Stimulated activated CD4-positive, alpha-beta T cell treated with anti-CD3 and anti-CD28 coated beads, Interleukin-4, amount 100 ng/mL, for 4 hours (primary cell): ENCODE data around the gene PCGF5.
"Not testable (repeated sequence)": the region's sequence is repeated elsewhere in the genome, so short reads cannot be mapped to it uniquely, and the experiment has no call there.

ENCODE experiments used
- DNase-seq, 2 experiments: peaks; one replicate each; pipeline ENCODE4 v3.0.0-alpha.2; 2020

Gene PCGF5

GRCh38 chr10:91220194-91220953 lies at the start of gene PCGF5:
Gene PCGF5 (plus strand): TSS chr10:91220663. CDS start chr10:91222872, 2,209 bp downstream.
- peak; percentile 83 to 92 for DNase-seq

DNA sequence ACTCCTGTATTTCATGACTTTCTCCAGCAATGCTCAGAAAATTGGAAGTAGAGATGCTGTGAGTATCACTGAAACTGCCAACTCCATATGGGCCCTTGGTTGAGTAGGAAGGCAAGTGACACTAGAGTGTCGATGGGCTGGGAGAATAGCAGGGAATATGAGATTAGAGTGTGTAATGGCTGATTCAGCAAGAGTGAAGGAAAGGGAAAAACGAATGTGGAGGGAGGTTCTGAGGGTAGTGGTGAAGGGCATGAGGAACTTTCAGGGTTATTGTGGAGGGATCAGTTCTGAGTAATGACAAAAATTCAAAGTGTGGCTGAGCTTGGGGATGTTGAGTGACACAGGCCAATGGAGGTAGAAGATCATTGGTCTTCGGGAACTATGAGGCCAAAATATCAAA lies 49.0 kb upstream of the PCGF5 start:
- no peak for DNase-seq

GRCh38 chr10:91172348-91172747 lies 48.1 kb upstream of the PCGF5 start:
- no peak for DNase-seq

DNA sequence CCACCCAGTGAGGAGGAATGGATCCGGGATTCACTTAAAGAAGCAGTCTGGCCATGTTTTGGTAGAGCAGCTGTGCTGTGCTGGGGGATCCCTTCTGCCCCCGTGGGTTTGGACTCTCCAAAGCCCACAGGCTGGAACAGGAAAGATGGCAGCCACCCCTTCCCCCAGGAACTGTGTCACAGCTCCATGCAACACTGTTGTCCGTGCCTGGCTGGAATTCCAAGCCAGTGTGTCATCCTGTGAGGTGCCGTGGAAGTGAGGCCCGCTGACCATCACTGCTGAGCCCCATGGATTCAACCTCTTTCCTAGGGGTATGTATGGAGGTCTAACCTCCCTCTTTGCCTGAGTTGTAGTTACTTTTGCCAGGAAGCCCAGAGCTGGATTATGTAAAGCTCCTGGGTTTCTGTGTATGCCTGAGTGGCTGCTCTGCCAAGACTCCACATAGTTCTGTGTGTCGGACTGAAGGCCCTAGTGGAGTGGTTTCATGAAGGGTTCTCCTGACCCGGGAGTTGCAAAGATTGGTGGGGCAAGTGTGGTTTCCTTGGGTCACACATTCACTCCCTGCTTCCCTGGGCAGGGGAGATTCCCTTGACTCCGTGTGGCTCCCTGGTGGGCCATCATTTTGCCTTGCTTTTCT lies 35.1 kb upstream of the PCGF5 start:
- DNase-seq, result no peak

DNA sequence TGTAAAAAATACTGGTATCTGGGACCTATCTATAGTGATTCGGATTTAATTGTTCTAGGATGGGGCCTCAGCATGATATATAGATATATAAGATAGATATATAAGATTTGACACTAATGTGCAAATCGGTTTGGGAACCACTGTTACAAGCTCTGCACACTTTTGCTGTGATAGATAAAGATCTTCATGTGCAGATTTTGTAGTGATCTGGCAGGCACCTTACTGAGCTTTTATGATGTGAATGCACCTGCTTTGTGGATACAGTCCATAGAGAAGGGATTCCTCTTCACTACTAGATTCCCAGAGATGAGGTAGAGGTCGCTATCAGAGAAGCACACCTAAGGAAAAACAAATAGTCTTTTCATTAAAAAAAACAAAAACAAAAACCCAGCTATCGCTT lies 33.3 kb upstream of the PCGF5 start:
- no peak for DNase-seq

DNA sequence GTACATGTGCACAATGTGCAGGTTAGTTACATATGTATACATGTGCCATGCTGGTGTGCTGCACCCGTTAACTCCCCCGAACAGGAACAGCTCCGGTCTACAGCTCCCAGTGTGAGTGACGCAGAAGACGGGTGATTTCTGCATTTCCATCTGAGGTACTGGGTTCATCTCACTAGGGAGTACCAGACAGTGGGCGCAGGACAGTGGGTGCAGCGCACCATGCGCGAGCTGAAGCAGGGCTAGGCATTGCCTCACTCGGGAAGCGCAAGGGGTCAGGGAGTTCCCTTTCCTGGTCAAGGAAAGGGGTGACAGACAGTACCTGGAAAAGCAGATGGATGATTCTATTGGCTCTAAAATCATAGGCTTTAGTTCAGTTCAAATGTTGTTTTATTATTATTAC lies 32.5 kb upstream of the PCGF5 start:
- DNase-seq, result not testable (repeated sequence)

DNA sequence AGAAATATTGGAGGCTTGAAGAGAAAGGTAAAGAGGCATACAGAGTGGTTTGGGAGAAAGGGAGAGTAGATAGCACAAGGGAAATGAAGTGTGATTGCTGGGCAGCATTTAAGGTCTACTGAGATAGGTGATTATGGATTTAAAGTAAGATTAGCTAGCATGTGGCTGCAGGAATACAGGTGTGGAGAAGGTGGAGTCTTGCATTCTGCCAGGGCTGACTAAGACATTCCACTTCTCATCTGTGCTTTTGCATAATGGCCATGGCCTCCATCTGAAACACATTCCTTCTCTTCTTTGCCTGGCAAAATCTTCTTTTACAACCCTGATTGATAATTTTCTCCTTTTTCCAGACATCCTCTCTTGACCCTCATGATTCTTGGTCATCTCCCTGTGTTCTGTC lies 31.6 kb upstream of the PCGF5 start:
- DNase-seq, result no peak

DNA sequence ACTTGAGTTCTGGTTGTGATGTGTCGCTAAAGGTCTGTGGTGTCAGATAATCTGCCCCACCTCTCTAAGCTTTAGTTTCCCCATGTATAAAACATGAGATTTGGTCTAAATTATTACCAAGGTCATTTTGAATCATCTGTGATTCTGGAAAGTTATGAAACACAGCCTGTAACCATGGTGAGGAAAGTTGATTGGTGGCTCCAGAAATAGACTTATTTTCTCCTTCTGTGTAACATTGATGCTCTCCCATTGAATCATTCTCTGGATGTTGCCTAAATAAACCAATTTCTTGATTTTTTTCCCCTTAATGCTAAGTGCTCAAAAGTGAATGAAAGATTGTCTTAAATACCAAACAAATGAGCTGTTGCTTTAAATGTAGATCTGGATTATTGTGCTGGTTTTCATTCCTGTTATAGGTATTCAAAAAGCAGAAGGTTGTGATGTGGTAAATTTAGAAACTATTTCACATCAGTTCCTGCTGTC lies 30.0 kb upstream of the PCGF5 start:
- DNase-seq, result no peak

GRCh38 chr10:91190876-91191583 lies 29.4 kb upstream of the PCGF5 start:
- DNase-seq, result no peak

DNA sequence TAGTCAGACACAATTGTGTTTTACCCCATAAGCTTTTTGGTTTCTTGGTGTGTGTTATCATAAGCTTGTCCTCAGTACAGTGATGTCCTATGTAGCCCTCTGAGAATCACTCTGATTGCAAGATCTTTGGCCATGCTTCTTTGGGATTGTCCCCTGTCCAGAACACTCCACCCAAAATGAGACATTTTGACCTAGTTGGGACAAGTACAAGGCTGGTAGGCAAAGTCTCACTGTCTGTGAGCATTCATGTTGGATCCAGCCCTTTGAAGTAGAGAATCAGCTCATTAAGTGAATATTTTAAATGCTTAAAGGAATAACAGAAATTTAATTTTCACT lies 28.9 kb upstream of the PCGF5 start:
- no peak for DNase-seq

GRCh38 chr10:91194497-91195179 lies 25.8 kb upstream of the PCGF5 start:
- DNase-seq, result peak in 1 of 2 experiments; percentile 27

DNA sequence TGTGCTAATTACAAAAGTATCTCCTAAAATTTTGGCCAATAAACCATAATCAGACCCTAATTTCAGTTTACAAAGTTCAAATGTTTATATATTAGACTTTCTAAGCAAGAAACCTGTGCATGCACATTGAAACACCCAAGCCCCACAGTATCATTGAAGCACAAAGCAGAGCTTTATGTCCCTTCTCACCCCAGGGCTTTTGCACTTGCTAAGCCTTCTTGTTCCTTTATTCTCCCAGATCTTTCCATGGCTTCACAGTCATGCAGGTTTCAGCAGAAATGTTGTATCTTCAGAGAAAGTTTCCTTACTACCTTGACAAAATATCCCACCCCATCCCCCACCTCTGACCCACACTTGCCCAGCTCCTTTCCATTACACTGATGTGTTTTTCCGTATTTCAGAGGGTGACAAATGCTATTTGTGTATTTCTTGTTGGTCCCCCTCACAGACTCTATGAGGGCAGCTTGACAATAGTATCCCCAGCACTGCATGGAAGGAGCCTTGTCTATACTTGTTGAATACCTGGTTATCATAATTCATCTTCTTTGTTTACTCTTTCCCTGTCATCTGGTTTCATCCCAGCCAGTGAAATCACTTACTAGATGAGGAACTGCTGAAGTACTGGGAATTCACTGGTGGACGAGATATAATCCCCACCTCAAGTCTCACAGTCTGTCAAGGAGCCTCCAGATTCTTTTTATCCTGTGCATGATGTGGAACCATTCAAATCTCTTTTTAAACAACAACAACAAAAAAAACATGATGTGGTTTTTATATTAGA lies 24.0 kb upstream of the PCGF5 start:
- no peak for DNase-seq

GRCh38 chr10:91197127-91197526 lies 23.3 kb upstream of the PCGF5 start:
- DNase-seq, result no peak

GRCh38 chr10:91198781-91199180 lies 21.7 kb upstream of the PCGF5 start:
- no peak for DNase-seq

DNA sequence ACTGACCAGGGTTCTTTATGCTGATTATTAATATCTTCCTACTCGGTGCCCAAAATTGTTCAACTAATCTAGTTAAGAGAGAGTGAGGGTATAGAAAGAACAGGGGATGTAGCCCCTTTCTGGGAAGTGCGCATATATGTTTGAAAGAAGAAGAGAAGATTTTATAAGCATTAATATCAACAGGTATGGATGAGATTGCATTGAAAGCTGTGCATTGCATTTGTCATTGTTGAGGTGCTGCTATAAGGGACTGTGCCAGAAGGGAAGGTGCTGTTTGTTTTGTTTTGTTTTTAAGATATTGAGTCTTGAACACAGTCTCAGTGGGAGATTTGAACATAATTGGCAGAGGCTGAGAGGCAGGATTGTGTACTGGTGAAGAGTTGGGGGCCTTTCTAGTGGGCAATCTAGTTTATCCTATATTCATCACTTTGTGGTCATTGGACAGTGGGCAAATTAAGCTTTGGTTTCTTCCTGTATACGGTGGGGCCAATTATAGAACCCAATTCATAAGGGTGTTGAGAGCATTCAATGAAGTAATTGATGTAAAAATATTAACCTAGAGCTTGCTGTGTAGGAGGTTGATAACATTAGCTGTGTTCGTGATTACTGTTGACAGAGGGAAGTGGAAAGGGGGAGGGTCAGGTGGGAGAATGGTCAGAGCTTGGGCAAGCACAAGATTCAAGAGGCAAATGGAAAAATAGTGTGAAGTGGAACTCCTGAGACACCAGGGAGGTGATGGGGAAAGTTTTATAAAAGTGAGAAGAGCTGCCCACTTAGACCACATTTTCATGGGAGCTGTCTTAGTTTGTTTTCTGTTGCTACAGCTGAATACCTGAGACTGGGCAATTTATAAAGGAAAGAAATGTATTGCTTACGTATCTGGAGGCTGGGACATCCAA lies 19.9 kb upstream of the PCGF5 start:
- DNase-seq, result no peak

GRCh38 chr10:91201213-91201996 lies 19.1 kb upstream of the PCGF5 start:
- DNase-seq, result peak in 1 of 2 experiments; percentile 46

DNA sequence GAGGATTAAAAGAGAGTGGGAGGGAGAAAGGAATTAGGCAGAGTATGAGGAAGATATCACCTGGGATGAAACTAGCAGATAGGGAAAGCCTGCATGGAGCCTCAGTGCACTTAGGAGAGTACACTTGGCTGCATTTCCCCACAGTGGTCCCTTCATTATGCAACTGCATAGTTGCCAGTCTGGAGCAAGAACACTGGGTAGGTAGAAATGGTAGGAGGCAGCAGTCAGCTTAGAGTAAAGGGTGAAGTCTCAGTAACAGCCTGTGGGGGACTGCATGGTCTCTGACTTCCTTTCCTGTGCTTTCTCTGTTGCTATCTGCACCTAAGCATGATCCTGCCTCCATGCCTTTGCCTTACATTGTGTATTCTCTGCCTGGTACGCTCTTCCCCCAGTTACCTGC lies 14.0 kb upstream of the PCGF5 start:
- DNase-seq, result no peak

DNA sequence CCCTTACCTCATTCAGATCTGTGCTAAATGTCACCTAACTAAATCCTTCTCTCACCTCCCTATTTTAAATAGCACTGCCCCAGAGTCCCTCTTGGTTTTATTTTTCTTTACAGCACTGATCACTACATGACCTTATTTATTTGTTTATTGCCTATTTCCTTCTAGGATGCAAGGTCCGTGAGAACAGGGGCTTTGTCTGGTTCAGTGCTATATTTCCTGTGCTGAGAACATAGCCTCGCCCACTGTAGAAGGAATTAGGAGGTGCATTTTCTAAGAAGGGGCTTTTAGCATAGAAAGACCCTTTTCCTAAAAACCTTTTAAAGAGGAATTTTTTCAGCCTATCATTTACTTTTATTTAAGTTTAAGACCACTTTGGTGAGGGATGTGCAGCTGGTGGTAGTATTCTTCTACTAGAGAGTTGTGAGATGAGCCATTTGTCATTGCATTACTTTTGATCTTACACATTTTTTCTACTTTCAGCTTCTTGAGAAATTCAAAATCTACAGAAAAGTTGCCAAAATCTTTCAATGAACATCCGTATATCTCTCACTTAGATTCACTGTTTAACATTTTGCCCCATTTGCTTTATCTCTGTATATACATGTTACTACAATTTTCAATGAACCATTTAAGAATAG lies 13.5 kb upstream of the PCGF5 start:
- no peak for DNase-seq

DNA sequence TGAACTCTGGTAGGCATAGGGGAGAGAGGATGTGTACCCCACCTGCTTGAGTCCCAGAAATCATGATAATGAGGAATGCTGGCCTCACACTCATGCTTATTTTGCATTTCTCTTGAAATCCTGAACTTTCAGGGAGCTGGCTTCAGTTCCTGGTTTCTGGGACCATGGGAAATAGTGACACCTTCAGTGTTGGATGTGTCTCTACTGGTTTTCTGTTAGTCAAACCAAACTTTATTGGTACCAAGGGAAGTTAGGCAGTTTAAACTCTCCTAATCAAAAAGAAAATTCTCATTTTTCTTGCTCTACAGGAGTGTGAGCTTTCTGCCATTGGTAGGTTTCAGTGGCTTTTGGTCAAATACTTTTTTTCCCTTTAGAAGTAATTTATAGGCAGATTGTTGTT lies 11.8 kb upstream of the PCGF5 start:
- no peak for DNase-seq

DNA sequence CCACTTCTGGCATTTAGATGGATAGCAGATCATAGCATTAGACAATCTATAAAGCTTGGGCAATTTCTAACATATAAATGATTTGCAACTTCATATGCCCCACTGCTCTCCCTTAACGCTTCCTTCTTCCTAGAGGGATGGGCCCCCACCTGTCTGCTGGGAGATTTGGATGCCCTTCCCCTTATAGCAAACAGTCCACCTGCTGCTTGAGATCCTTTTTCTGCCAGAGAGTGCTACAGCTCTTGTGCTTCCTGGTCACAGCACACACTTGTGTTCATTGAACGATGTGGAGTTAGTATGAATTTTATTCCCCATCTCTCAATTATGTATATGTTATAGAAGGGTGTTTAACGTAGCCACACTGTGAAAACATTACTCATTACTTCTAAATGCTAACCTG lies 10.4 kb upstream of the PCGF5 start:
- no peak for DNase-seq
